Osteoblast (primary cell): Measurements from ENCODE around the gene C1RL. TPM values are rescaled to one million over a fixed set of nuclear protein-coding genes. Genes with fewer than 3 reads are reported as not detected.
A peak's percentile ranks its signal among the peaks of the same experiment; 100 is the strongest.

Source experiments
- DNase-seq: peaks from one replicate; pipeline ENCODE4 v3.0.0; 2011; ENCODE audit warnings: low spot score, mixed read lengths; ENCODE audit not compliant: insufficient read length; ENCODE audit errors: missing footprints
- H2AFZ ChIP-seq: 2 replicates; pipeline ENCODE4 v1.6.0; 2011; ENCODE audit warnings: mild to moderate bottlenecking, low read length
- H3K27ac ChIP-seq: 2 replicates; pipeline ENCODE4 v1.5.1; 2011; ENCODE audit warnings: mild to moderate bottlenecking, low read depth, low read length, moderate library complexity
- H3K27me3 ChIP-seq: 2 replicates; pipeline ENCODE4 v1.6.0; 2012; ENCODE audit warnings: mild to moderate bottlenecking, control low read depth, inconsistent platforms, low read length, moderate library complexity; ENCODE audit not compliant: insufficient read depth
- H3K36me3 ChIP-seq: 2 replicates; pipeline ENCODE4 v1.5.1; 2011; ENCODE audit warnings: mild to moderate bottlenecking, low read length, control low read depth, moderate library complexity; ENCODE audit not compliant: insufficient read depth
- H3K4me1 ChIP-seq: 2 replicates; pipeline ENCODE4 v1.5.1; 2011; ENCODE audit warnings: mild to moderate bottlenecking, low read length, control low read depth, moderate library complexity; ENCODE audit not compliant: insufficient read depth
- H3K4me2 ChIP-seq: 2 replicates; pipeline ENCODE4 v1.6.0; 2011; ENCODE audit warnings: mild to moderate bottlenecking, low read length; ENCODE audit not compliant: insufficient read depth
- H3K4me3 ChIP-seq: fragments of 200-600 bp; sonication (generic); 3 replicates; pipeline ENCODE4 v1.5.1; 2012; ENCODE audit warnings: mild to moderate bottlenecking, low read length, inconsistent platforms; ENCODE audit not compliant: insufficient read depth
- H3K79me2 ChIP-seq: 2 replicates; pipeline ENCODE4 v1.6.0; 2012; ENCODE audit warnings: mild to moderate bottlenecking, low read length, control low read depth, inconsistent platforms; ENCODE audit not compliant: insufficient read depth
- H3K9me3 ChIP-seq: 2 replicates; pipeline ENCODE4 v1.5.1; 2011; ENCODE audit warnings: low read depth, low read length, control low read depth
- H4K20me1 ChIP-seq: 2 replicates; pipeline ENCODE4 v1.6.0; 2012; ENCODE audit warnings: mild to moderate bottlenecking, low read length, control low read depth; ENCODE audit not compliant: insufficient read depth
- CTCF ChIP-seq: IDR thresholded peaks from 2 replicates; pipeline ENCODE4 v1.5.1; 2011; ENCODE audit warnings: mild to moderate bottlenecking, low read depth, low read length, moderate library complexity; ENCODE audit errors: extremely low read depth
- total RNA-seq: library from RNA; depleted of rRNA; stranded (reverse); fragments of >200 nt; gene quantifications from 2 replicates; pipeline ENCODE4 v1.2.3, GENCODE V29; 2012

Gene C1RL
- total RNA-seq, 1 donor, result 63.7 TPM

GRCh38 chr12:7129287-7129871, 20.4 kb upstream of the C1RL start:
- Histone ChIP-seq H3K4me3 (peak overlapping the region; percentile 77), H3K79me2 (no peaks in the 10 kb centered on the region), H3K9me3 (no peaks in the 10 kb centered on the region), H3K27ac (no peak overlapping the region), H3K27me3 (peaks cover 8% of the 10 kb centered on the region), H4K20me1 (no peaks in the 10 kb centered on the region), H3K36me3 (peaks cover 6% of the 10 kb centered on the region), H3K4me2 (peak overlapping the region; percentile 87), H3K4me1 (peaks cover 17% of the 10 kb centered on the region), H2AFZ (peak overlapping the region; percentile 65)
- TF ChIP-seq CTCF, result no peak
- no peak for DNase-seq

GRCh38 chr12:7128681-7129286, 19.8 kb upstream of the C1RL start, which contains the start of gene RBP5:
Gene RBP5 (minus strand): TSS chr12:7128889. CDS start chr12:7128775, 114 bp downstream.
- no peak for TF ChIP-seq CTCF
- Histone ChIP-seq H3K4me3 (peak within 1 kb of the TSS; percentile 77), H2AFZ (peak within 1 kb of the TSS; percentile 65), H3K36me3 (peaks cover 2% of the 10 kb centered on the region), H3K27ac (no peak within 1 kb of the TSS), H3K9me3 (no peaks in the 10 kb centered on the region), H3K79me2 (no peaks in the 10 kb centered on the region), H3K27me3 (peaks cover 8% of the 10 kb centered on the region), H3K4me1 (peaks cover 17% of the 10 kb centered on the region), H3K4me2 (peak within 1 kb of the TSS; percentile 87), H4K20me1 (no peaks in the 10 kb centered on the region)
- DNase-seq, result no peak

- Histone ChIP-seq H3K36me3 (no peaks in the 10 kb centered on the region), H3K27ac (no peak overlapping the region), H3K27me3 (peaks cover 8% of the 10 kb centered on the region), H3K4me2 (no peak overlapping the region), H2AFZ (no peak overlapping the region), H3K4me3 (no peak overlapping the region), H3K4me1 (peaks cover 17% of the 10 kb centered on the region), H3K9me3 (no peaks in the 10 kb centered on the region), H4K20me1 (no peaks in the 10 kb centered on the region), H3K79me2 (no peaks in the 10 kb centered on the region)
- DNase-seq, result no peak
- no peak for TF ChIP-seq CTCF
Observed at GRCh38 chr12:7127916-7128626, 19.1 kb upstream of the C1RL start.

- Histone ChIP-seq H3K4me3 (no peak overlapping the region), H3K27me3 (peaks cover 5% of the 10 kb centered on the region), H3K79me2 (no peaks in the 10 kb centered on the region), H4K20me1 (no peaks in the 10 kb centered on the region), H3K27ac (no peak overlapping the region), H2AFZ (no peak overlapping the region), H3K4me2 (no peak overlapping the region), H3K36me3 (no peaks in the 10 kb centered on the region), H3K9me3 (no peaks in the 10 kb centered on the region), H3K4me1 (peaks cover 10% of the 10 kb centered on the region)
- TF ChIP-seq CTCF, result no peak
- DNase-seq, result no peak
Observed at GRCh38 chr12:7125632-7126227, 16.7 kb upstream of the C1RL start.
